GM23248 (cell line): ENCODE data around the gene DNAJC24. TPM values are rescaled to one million over a fixed set of nuclear protein-coding genes. Genes with fewer than 3 reads are reported as not detected.

Experiments used
- DNase-seq: peaks from one replicate; pipeline ENCODE4 v3.0.0-alpha.2; 2015
- H2AFZ ChIP-seq: fragments of 200-600 bp; sonication (generic); 2 replicates; pipeline ENCODE4 v1.6.1; 2016; ENCODE audit warnings: antibody characterized with exemption
- H3F3A ChIP-seq: fragments of 200-600 bp; sonication (generic); 2 replicates; pipeline ENCODE4 v1.6.1; 2016; ENCODE audit warnings: mild to moderate bottlenecking, antibody characterized with exemption, mixed run types; ENCODE audit not compliant: insufficient read depth
- H3K27ac ChIP-seq: fragments of 200-600 bp; sonication (generic); 2 replicates; pipeline ENCODE4 v1.5.1; 2016; ENCODE audit warnings: mild to moderate bottlenecking
- H3K27me3 ChIP-seq: fragments of 200-600 bp; sonication (generic); replicated peaks from 2 replicates; pipeline ENCODE4 v1.6.1; 2016; ENCODE audit warnings: mild to moderate bottlenecking; ENCODE audit not compliant: insufficient read depth
- H3K36me3 ChIP-seq: fragments of 200-600 bp; sonication (generic); 2 replicates; pipeline ENCODE4 v1.6.1; 2016; ENCODE audit warnings: low read depth, mild to moderate bottlenecking
- H3K4me1 ChIP-seq: fragments of 200-600 bp; sonication (generic); 2 replicates; pipeline ENCODE4 v1.6.1; 2016; ENCODE audit warnings: mild to moderate bottlenecking; ENCODE audit not compliant: insufficient read depth
- H3K4me2 ChIP-seq: fragments of 200-600 bp; sonication (generic); one replicate; pipeline ENCODE4 v1.6.1; 2016; ENCODE audit warnings: mild to moderate bottlenecking; ENCODE audit not compliant: unreplicated experiment
- H3K4me3 ChIP-seq: fragments of 200-600 bp; sonication (generic); 2 replicates; pipeline ENCODE4 v1.5.1; 2016; ENCODE audit warnings: mild to moderate bottlenecking
- H3K79me2 ChIP-seq: fragments of 200-600 bp; sonication (generic); 2 replicates; pipeline ENCODE4 v1.6.1; 2016; ENCODE audit warnings: mild to moderate bottlenecking; ENCODE audit not compliant: insufficient read depth
- H3K9ac ChIP-seq: fragments of 200-600 bp; sonication (generic); 2 replicates; pipeline ENCODE4 v1.6.1; 2016; ENCODE audit warnings: mild to moderate bottlenecking
- H3K9me2 ChIP-seq: fragments of 200-600 bp; sonication (generic); 2 replicates; pipeline ENCODE4 v1.6.1; 2016; ENCODE audit warnings: mixed run types, mild to moderate bottlenecking, moderate library complexity; ENCODE audit not compliant: insufficient read depth
- H3K9me3 ChIP-seq: fragments of 200-600 bp; sonication (generic); one replicate; pipeline ENCODE4 v1.6.1; 2017; ENCODE audit warnings: low read depth
- H4K20me1 ChIP-seq: fragments of 200-600 bp; sonication (generic); 2 replicates; pipeline ENCODE4 v1.6.0; 2016; ENCODE audit not compliant: insufficient read depth
- EZH2 ChIP-seq: fragments of 200-600 bp; sonication (generic); IDR thresholded peaks from 2 replicates; pipeline ENCODE4 v1.6.1; 2018; ENCODE audit warnings: antibody characterized with exemption, mild to moderate bottlenecking; ENCODE audit not compliant: insufficient read depth, poor library complexity, severe bottlenecking
- EZH2phosphoT487 ChIP-seq: fragments of 200-600 bp; sonication (generic); IDR thresholded peaks from 2 replicates; pipeline ENCODE4 v1.6.1; 2018; ENCODE audit warnings: antibody characterized with exemption, moderate library complexity, mild to moderate bottlenecking, low read depth; ENCODE audit not compliant: insufficient read depth
- WGBS, 2 experiments: methylation state at CpG; one replicate each; pipeline ENCODE4 v1.1.6; 2015 to 2017; ENCODE audit warnings: low lambda C conversion rate in 2 of 2, low coverage in 1 of 2; ENCODE audit errors: missing lambda C conversion rate in 2 of 2; 5-methylcytosine and 5-hydroxymethylcytosine counted together
- in situ Hi-C: fragments of 300-500 bp; cut with MboI; formaldehyde crosslinking; loops from 2 replicates; pipeline ENCODE4 v1.15.0; 2020
- polyA plus RNA-seq: library from polyadenylated mRNA; unstranded; fragments of >200 nt; fragmentation: Nextera tagmentation; extraction: Ambion mirVana; gene quantifications from 2 replicates; pipeline ENCODE4 v1.2.1, GENCODE V29; 2016
- total RNA-seq: library from RNA; depleted of rRNA; stranded (reverse); fragments of >200 nt; shearing (Covaris generic); gene quantifications from 2 replicates; pipeline ENCODE4 v1.2.3, GENCODE V29; 2014

The DNAJC24 gene
- total and polyA plus RNA-seq, 2 experiments from 2014 or later: 13.3 to 22.6 TPM

DNA sequence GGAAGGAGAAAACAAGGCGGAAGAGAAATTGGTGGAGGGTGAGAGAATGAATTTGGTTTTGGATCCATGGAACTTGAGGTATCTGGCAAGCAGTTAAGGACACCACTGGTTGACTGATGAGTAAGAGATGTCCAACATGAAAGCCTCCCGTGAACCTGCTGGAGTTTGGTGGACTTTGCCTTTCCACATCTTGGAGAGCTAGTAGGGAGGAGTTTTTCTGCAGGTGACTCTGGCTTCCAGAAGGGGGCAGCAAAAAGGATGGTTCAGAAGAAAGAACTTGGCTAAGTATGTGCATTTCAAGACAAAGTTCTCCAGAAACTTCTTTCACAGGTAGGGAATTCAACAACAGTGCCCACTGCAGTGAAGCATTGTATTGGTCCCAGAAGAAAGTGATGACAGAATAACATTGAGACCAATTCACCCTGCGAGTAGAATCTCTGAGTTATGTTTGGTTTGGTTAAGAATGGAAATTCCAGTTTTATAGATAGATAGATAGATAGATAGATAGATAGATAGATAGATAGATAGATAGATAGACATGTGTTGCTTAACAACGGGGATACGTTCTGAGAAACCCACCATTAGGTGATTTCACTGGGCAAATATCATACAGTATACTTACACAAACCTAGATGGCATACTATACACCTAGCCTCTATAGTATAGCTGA, 28.6 kb upstream of the DNAJC24 start:
- TF ChIP-seq EZH2 (no peak), EZH2phosphoT487 (no peak)
- H3K4me3 ChIP-seq: no peak overlapping the region
- no peaks in the 10 kb centered on the region for H4K20me1 ChIP-seq
- no peak overlapping the region for H3K9ac ChIP-seq
- H3K4me2 ChIP-seq: no peak overlapping the region
- H3F3A ChIP-seq: no peaks in the 10 kb centered on the region
- peak; percentile 59 for DNase-seq
- H3K9me2 ChIP-seq: no peaks in the 10 kb centered on the region
- no peaks in the 10 kb centered on the region for H3K36me3 ChIP-seq
- H3K9me3 ChIP-seq: no peaks in the 10 kb centered on the region
- H3K27ac ChIP-seq: no peak overlapping the region
- no peaks in the 10 kb centered on the region for H3K27me3 ChIP-seq
- no peak overlapping the region for H2AFZ ChIP-seq
- no peaks in the 10 kb centered on the region for H3K4me1 ChIP-seq
- H3K79me2 ChIP-seq: no peaks in the 10 kb centered on the region
- in situ Hi-C loops: no loop called here
- 33% methylated on average over 5 of the region's 5 CpGs for WGBS, 2 experiments

DNA sequence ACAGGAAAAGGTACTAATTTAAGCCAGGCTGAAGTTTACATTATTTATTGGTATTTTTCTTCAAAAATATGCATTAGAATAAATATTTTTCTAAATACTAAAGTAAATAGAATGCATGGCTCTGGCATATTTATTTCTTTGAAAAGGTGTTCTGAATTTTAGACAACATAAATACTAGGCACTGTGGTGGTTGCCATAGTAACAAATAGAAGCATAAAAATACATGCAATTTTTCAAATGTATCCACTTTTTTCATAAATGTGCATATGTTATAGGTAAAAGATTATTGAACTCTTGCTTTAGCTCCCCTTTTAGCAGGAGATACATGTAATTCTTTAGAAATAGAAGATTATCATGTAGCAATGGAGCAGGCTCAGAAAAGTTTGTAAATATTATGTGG, 18.5 kb upstream of the DNAJC24 start:
- Histone ChIP-seq H2AFZ (no peak overlapping the region), H3K79me2 (no peaks in the 10 kb centered on the region), H3K27me3 (no peaks in the 10 kb centered on the region), H3K9me3 (no peaks in the 10 kb centered on the region), H4K20me1 (no peaks in the 10 kb centered on the region), H3K27ac (no peak overlapping the region), H3K9me2 (no peaks in the 10 kb centered on the region), H3K9ac (no peak overlapping the region), H3K4me1 (no peaks in the 10 kb centered on the region), H3K4me3 (no peak overlapping the region), H3F3A (no peaks in the 10 kb centered on the region), H3K4me2 (no peak overlapping the region), H3K36me3 (no peaks in the 10 kb centered on the region)
- in situ Hi-C loops: no loop called here
- no peak for TF ChIP-seq EZH2phosphoT487
- no peak for TF ChIP-seq EZH2
- no peak for DNase-seq

DNA sequence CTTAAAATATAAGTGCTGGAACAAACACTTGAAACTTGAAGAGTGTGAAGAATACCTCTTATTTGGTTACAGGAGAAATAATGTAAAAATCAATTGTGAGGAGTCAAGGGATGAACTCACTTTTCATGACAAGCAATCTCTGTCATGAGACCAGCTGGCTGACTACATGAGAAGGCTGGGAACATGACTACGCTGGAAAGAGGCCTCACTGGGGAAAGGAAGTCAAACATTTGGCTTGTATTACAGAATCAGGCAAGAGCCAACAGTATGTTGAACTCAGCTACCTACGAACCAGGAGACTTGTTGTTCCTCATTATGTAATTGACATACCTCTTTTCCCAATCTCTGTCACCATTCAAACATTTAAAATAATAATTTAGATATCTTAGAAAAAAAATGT, 14.5 kb upstream of the DNAJC24 start:
- no peak overlapping the region for H2AFZ ChIP-seq
- no peaks in the 10 kb centered on the region for H3K79me2 ChIP-seq
- no peak overlapping the region for H3K9ac ChIP-seq
- TF ChIP-seq EZH2: no peak
- TF ChIP-seq EZH2phosphoT487: no peak
- no peaks in the 10 kb centered on the region for H3K27me3 ChIP-seq
- no peaks in the 10 kb centered on the region for H3F3A ChIP-seq
- H3K27ac ChIP-seq: no peak overlapping the region
- H3K9me2 ChIP-seq: no peaks in the 10 kb centered on the region
- in situ Hi-C loops: no loop called here
- no peaks in the 10 kb centered on the region for H4K20me1 ChIP-seq
- H3K4me3 ChIP-seq: no peak overlapping the region
- no peak overlapping the region for H3K4me2 ChIP-seq
- no peaks in the 10 kb centered on the region for H3K36me3 ChIP-seq
- peak; percentile 36 for DNase-seq
- no peaks in the 10 kb centered on the region for H3K9me3 ChIP-seq
- 16 to 18% methylated on average over 2 of the region's 2 CpGs for WGBS, 2 experiments
- no peaks in the 10 kb centered on the region for H3K4me1 ChIP-seq

DNA sequence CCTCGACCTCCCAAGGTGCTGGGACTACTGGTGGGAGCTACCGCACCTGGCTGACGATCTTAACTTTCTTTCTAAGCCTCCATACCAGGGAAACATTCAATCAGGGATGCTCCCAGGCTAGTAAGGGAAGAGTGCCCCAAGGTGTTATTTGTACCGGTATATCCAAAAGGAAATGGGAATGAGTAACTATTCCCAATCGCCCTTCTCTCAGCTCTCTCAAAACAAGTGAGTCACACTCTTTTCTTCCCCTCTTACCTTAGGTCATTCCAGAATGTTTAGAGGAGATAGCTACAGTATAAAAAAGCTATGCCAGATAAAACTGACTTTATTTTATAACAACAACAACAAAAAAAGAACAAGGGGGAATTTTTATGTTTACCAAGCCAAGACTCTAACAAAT, 13.8 kb upstream of the DNAJC24 start:
- H3K9me3 ChIP-seq: no peaks in the 10 kb centered on the region
- in situ Hi-C loops: no loop called here
- H2AFZ ChIP-seq: no peak overlapping the region

DNA sequence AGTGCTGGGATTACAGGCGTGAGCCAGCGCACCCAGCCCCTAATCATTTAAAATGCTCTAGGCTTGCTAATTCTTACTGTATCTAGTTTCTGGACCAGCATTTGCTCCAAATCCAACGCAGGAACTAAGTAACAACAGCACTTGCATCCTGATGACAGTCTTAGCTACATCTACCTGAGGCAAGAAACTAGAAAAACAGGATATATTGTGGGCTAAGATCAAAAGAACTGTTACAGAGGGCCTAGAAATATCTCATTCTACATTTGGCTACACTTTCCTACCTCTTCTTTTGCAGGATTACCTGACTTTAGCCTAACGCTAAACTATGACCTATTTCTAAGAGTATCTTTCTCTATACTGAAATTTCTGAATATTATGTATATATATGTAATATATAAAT, 7.9 kb upstream of the DNAJC24 start:
- no peaks in the 10 kb centered on the region for H3K79me2 ChIP-seq
- no peak overlapping the region for H3K9ac ChIP-seq
- no peaks in the 10 kb centered on the region for H3K9me2 ChIP-seq
- H3F3A ChIP-seq: no peaks in the 10 kb centered on the region
- in situ Hi-C loops: no loop called here
- no peaks in the 10 kb centered on the region for H3K9me3 ChIP-seq
- H3K27ac ChIP-seq: no peak overlapping the region
- no peaks in the 10 kb centered on the region for H4K20me1 ChIP-seq
- H3K36me3 ChIP-seq: no peaks in the 10 kb centered on the region
- 66 to 70% methylated on average over 4 of the region's 4 CpGs for WGBS, 2 experiments
- DNase-seq: no peak
- H3K4me1 ChIP-seq: no peaks in the 10 kb centered on the region
- no peak overlapping the region for H3K4me2 ChIP-seq
- TF ChIP-seq EZH2 (no peak), EZH2phosphoT487 (no peak)
- no peak overlapping the region for H3K4me3 ChIP-seq
- H3K27me3 ChIP-seq: no peaks in the 10 kb centered on the region; the same call in 1 of the 2 replicates
- H2AFZ ChIP-seq: no peak overlapping the region

More for the DNA sequence above, 13.8 kb upstream of the DNAJC24 start:
- Histone ChIP-seq H3K9me2 (no peaks in the 10 kb centered on the region), H3K27ac (no peak overlapping the region), H3K4me2 (no peak overlapping the region), H3K9ac (no peak overlapping the region), H3K36me3 (no peaks in the 10 kb centered on the region), H3K79me2 (no peaks in the 10 kb centered on the region), H3K4me3 (no peak overlapping the region), H3K27me3 (no peaks in the 10 kb centered on the region), H3F3A (no peaks in the 10 kb centered on the region), H4K20me1 (no peaks in the 10 kb centered on the region), H3K4me1 (no peaks in the 10 kb centered on the region)
- TF ChIP-seq EZH2 (no peak), EZH2phosphoT487 (no peak)
- DNase-seq: no peak
- 35% methylated on average over 5 of the region's 5 CpGs for WGBS, 2 experiments
